Erythroblast (primary cell): ENCODE data around the gene ASMTL.

Experiments used
- GATA1 ChIP-seq: IDR thresholded peaks from 2 replicates; pipeline ENCODE4 v1.6.1; 2011; ENCODE audit warnings: low read depth, mild to moderate bottlenecking, control low read depth, low read length, moderate library complexity
- POLR2A ChIP-seq: IDR thresholded peaks from 2 replicates; pipeline ENCODE4 v1.6.1; 2011; ENCODE audit warnings: mild to moderate bottlenecking, low read length

DNA sequence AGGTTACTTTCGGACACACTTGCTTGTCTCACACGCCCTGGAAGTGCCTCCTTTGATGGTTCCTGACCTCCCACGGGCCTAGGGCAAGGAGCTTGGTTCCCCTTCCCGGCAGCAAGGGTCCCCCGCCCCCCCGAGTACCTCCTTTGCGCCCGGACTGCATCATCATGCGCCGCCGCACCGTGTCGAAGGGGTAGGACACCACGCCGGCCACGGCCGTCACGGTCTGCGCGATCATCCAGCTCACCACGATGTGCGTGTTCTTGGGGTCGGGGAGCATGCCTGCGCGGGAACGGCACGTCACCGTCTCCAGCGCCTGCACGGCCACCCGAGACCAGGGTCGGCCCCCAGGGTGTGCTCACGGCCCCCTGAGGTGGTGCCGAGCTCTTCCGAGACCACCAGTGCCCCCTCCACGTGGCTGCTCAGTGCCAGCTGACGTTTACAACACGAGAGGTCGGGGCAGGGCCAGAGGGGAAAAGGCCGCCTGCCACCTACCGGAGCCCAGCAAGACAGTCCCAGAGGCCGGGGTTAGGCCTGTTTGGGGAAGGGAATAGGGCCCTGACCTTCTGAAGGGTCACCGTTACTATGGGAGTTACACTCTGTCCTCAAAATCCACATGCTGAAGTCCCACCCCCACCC is 65.5 kb downstream of the ASMTL start:
- TF ChIP-seq POLR2A (no peak), GATA1 (no peak)
